ENCODE measurements around the gene NSMCE1. TPM values are rescaled to one million over a fixed set of nuclear protein-coding genes. Genes with fewer than 3 reads are reported as not detected.

The NSMCE1 gene
- total RNA-seq, 4 donors from 2014 or later: 36.4 to 42.0 (median 40.6) TPM

- TF ChIP-seq CTCF (IDR thresholded peaks at IDR 0.05; ENCODE audit: low read depth): no peak
These were observed 19.3 kb upstream of the NSMCE1 start for GRCh38 chr16:27287887-27288286.

GRCh38 chr16:27287051-27287811, 18.7 kb upstream of the NSMCE1 start:
- TF ChIP-seq CTCF (IDR thresholded peaks at IDR 0.05; ENCODE audit: low read depth): no peak

- no peak for TF ChIP-seq CTCF (IDR thresholded peaks at IDR 0.05; ENCODE audit: low read depth)
These were observed 17.9 kb upstream of the NSMCE1 start for GRCh38 chr16:27286451-27286850.

GRCh38 chr16:27285676-27286196, 17.2 kb upstream of the NSMCE1 start:
- TF ChIP-seq CTCF (IDR thresholded peaks at IDR 0.05; ENCODE audit: low read depth): no peak

- no peak for TF ChIP-seq CTCF (IDR thresholded peaks at IDR 0.05; ENCODE audit: low read depth)
These were observed 16.5 kb upstream of the NSMCE1 start for GRCh38 chr16:27284865-27285675.

GRCh38 chr16:27281243-27281642, 12.7 kb upstream of the NSMCE1 start:
- no peak for TF ChIP-seq CTCF (IDR thresholded peaks at IDR 0.05; ENCODE audit: low read depth)

GRCh38 chr16:27275394-27275793, 6.8 kb upstream of the NSMCE1 start:
- no peak for TF ChIP-seq CTCF (IDR thresholded peaks at IDR 0.05; ENCODE audit: low read depth)
